GM06990 (cell line): Measurements from ENCODE around the gene KRTAP10-2.
"Not testable (repeated sequence)": the region's sequence is repeated elsewhere in the genome, so short reads cannot be mapped to it uniquely, and the experiment has no call there.

Experiments used
- DNase-seq: peaks from one replicate; pipeline ENCODE4 v3.0.0-alpha.2; 2011; ENCODE audit not compliant: insufficient read length; ENCODE audit errors: extremely low read depth
- H3K27me3 ChIP-seq: replicated peaks from 2 replicates; pipeline ENCODE4 v1.6.0; 2011; ENCODE audit warnings: low read length; ENCODE audit not compliant: control insufficient read depth, insufficient read depth
- H3K36me3 ChIP-seq: 2 replicates; pipeline ENCODE4 v1.5.1; 2011; ENCODE audit warnings: low read length; ENCODE audit not compliant: control insufficient read depth, insufficient read depth
- H3K4me3 ChIP-seq: replicated peaks from 2 replicates; pipeline ENCODE4 v1.5.1; 2011; ENCODE audit warnings: low read depth, mild to moderate bottlenecking, control low read depth, low read length
- CTCF ChIP-seq: IDR thresholded peaks from 2 replicates; pipeline ENCODE4 v1.5.1; 2011; ENCODE audit warnings: low read length, control low read depth, mild to moderate bottlenecking, inconsistent platforms; ENCODE audit not compliant: insufficient read depth, poor library complexity, severe bottlenecking

KRTAP10-2 gene

GRCh38 chr21:44506279-44507255, 44.7 kb downstream of the KRTAP10-2 start:
- H3K4me3 ChIP-seq: no peak overlapping the region
- H3K36me3 ChIP-seq: no peaks in the 10 kb centered on the region
- DNase-seq: no peak
- no peaks in the 10 kb centered on the region; the same call in 1 of the 2 replicates for H3K27me3 ChIP-seq
- no peak for TF ChIP-seq CTCF

- TF ChIP-seq CTCF: no peak
- Histone ChIP-seq H3K27me3 (no peaks in the 10 kb centered on the region), H3K36me3 (no peaks in the 10 kb centered on the region), H3K4me3 (no peak overlapping the region)
- no peak for DNase-seq
Measured at GRCh38 chr21:44505673-44506278, 45.5 kb downstream of the KRTAP10-2 start.

GRCh38 chr21:44503901-44504399, 47.4 kb downstream of the KRTAP10-2 start:
- Histone ChIP-seq H3K4me3 (no peak overlapping the region), H3K36me3 (no peaks in the 10 kb centered on the region), H3K27me3 (no peaks in the 10 kb centered on the region)
- no peak for TF ChIP-seq CTCF
- DNase-seq: no peak

- not testable (repeated sequence) for H3K4me3 ChIP-seq, H3K27me3 ChIP-seq, DNase-seq, H3K36me3 ChIP-seq
Measured at GRCh38 chr21:44503006-44503889, 48.1 kb downstream of the KRTAP10-2 start.

GRCh38 chr21:44502171-44502958, 48.9 kb downstream of the KRTAP10-2 start:
- DNase-seq: no peak
- no peaks in the 10 kb centered on the region for H3K36me3 ChIP-seq
- no peaks in the 10 kb centered on the region; the same call in 1 of the 2 replicates for H3K27me3 ChIP-seq
- no peak for TF ChIP-seq CTCF
- H3K4me3 ChIP-seq: no peak overlapping the region
